Common myeloid progenitor, CD34-positive (primary cell): ENCODE data around the gene TLX2.
"Not testable (repeated sequence)": the region's sequence is repeated elsewhere in the genome, so short reads cannot be mapped to it uniquely, and the experiment has no call there.

ENCODE experiments used
- CTCF ChIA-PET: fragments of 350-600 bp; sonication (Branson Sonifier 250); formaldehyde crosslinking; loops from one replicate; lab custom pipeline; 2021; ENCODE audit warnings: antibody characterized with exemption; lab: Charles Lee
- POLR2A ChIA-PET: fragments of 350-600 bp; sonication (Branson Sonifier 250); formaldehyde crosslinking; loops from one replicate; lab custom pipeline; 2021; ENCODE audit warnings: antibody characterized with exemption; lab: Charles Lee
- DNase-seq, 3 donors: peaks; one replicate each; pipeline versions ENCODE4 v3.0.0 to v3.0.0-alpha.2; 2013
- H3K27ac ChIP-seq, 2 experiments: 1 replicate in 1 of 2; 2 replicates in 1 of 2; pipeline ENCODE4 v1.7.0; 2013; ENCODE audit warnings: inconsistent platforms in 2 of 2, low read length in 2 of 2, mild to moderate bottlenecking in 2 of 2, low read depth in 1 of 2, moderate library complexity in 1 of 2; ENCODE audit not compliant: severe bottlenecking in 2 of 2, insufficient read depth in 1 of 2, poor library complexity in 1 of 2
- H3K27me3 ChIP-seq, 5 experiments: replicated peaks in 2 of 5; 1 replicate in 3 of 5; 2 replicates in 2 of 5; pipeline versions ENCODE4 v1.6.1 to v1.7.0; 2013; ENCODE audit warnings: low read length in 4 of 5, mild to moderate bottlenecking in 2 of 5, moderate library complexity in 2 of 5, inconsistent platforms in 1 of 5; ENCODE audit not compliant: insufficient read depth in 5 of 5, control insufficient read depth in 4 of 5
- H3K36me3 ChIP-seq, 4 experiments: 1 replicate in 2 of 4; 2 replicates in 2 of 4; pipeline versions ENCODE4 v1.6.1 to v1.7.0; 2013; ENCODE audit warnings: low read length in 3 of 4, control low read depth in 1 of 4, mild to moderate bottlenecking in 1 of 4; ENCODE audit not compliant: control insufficient read depth in 4 of 4, insufficient read depth in 4 of 4
- H3K4me1 ChIP-seq, 4 experiments: 1 replicate in 3 of 4; 2 replicates in 1 of 4; pipeline versions ENCODE4 v1.6.1 to v1.7.1; 2013; ENCODE audit warnings: low read length in 3 of 4, mild to moderate bottlenecking in 3 of 4, control low read depth in 1 of 4, inconsistent platforms in 1 of 4, moderate library complexity in 1 of 4; ENCODE audit not compliant: control insufficient read depth in 4 of 4, insufficient read depth in 4 of 4; ENCODE audit errors: control extremely low read depth in 1 of 4
- H3K4me3 ChIP-seq, 7 experiments: 1 replicate in 4 of 7; 2 replicates in 3 of 7; pipeline versions ENCODE4 v1.5.1 to v1.7.0; 2013; ENCODE audit warnings: mild to moderate bottlenecking in 7 of 7, low read length in 6 of 7, moderate library complexity in 6 of 7, inconsistent platforms in 2 of 7, low read depth in 2 of 7, control low read depth in 1 of 7; ENCODE audit not compliant: insufficient read depth in 4 of 7, control insufficient read depth in 1 of 7; ENCODE audit errors: extremely low read depth in 1 of 7
- H3K9me3 ChIP-seq, 5 experiments: 1 replicate in 4 of 5; 2 replicates in 1 of 5; pipeline versions ENCODE4 v1.6.1 to v1.7.1; 2013; ENCODE audit warnings: low read length in 4 of 5, mild to moderate bottlenecking in 2 of 5, inconsistent platforms in 1 of 5, low read depth in 1 of 5, moderate library complexity in 1 of 5; ENCODE audit not compliant: control insufficient read depth in 4 of 5, insufficient read depth in 2 of 5; ENCODE audit errors: control extremely low read depth in 1 of 5
- WGBS: methylation state at CpG from one replicate; pipeline ENCODE4 v1.1.5; 2013; ENCODE audit not compliant: insufficient coverage; 5-methylcytosine and 5-hydroxymethylcytosine counted together

The TLX2 gene

GRCh38 chr2:74556831-74557370 lies 42.7 kb downstream of the TLX2 start:
- WGBS: 100% methylated on average over 3 of the region's 6 CpGs

GRCh38 chr2:74558284-74559230 lies 44.3 kb downstream of the TLX2 start:
- Histone ChIP-seq H3K27me3 (no peaks in the 10 kb centered on the region), H3K9me3 (no peaks in the 10 kb centered on the region), H3K36me3 (peaks cover 0 to 28% (median 11%) of the 10 kb centered on the region in 4 experiments), H3K27ac (no peak overlapping the region), H3K4me3 (no peak overlapping the region), H3K4me1 (peaks cover 0 to 74% (median 33%) of the 10 kb centered on the region in 4 experiments)
- POLR2A ChIA-PET: interaction anchor here (1.3 kb wide), 1 partner anchor 8 kb away, joined by 3 read pairs; no protein-coding TSS in a partner anchor
- no peak for DNase-seq
- 98% methylated on average over 5 of the region's 7 CpGs for WGBS
- CTCF ChIA-PET: interaction anchor here (0.5 to 6.1 kb wide), 8 partner anchors 10 to 95 kb away, joined by 3 to 35 read pairs (median 5); no protein-coding TSS in a partner anchor

More at GRCh38 chr2:74556831-74557370, 42.7 kb downstream of the TLX2 start:
- DNase-seq: no peak
- H3K4me3 ChIP-seq: no peak overlapping the region
- H3K36me3 ChIP-seq: peaks cover 0 to 28% (median 11%) of the 10 kb centered on the region in 4 experiments
- POLR2A ChIA-PET: interaction anchor here (1.3 kb wide), 1 partner anchor 10 kb away, joined by 3 read pairs; no protein-coding TSS in a partner anchor
- no peaks in the 10 kb centered on the region for H3K9me3 ChIP-seq
- H3K4me1 ChIP-seq: peaks cover 0 to 81% (median 38%) of the 10 kb centered on the region in 4 experiments
- H3K27me3 ChIP-seq: no peaks in the 10 kb centered on the region
- H3K27ac ChIP-seq: no peak overlapping the region
- CTCF ChIA-PET: interaction anchor here (1.1 to 6.1 kb wide), 5 partner anchors 11 to 31 kb away, joined by 3 to 35 read pairs (median 23); no protein-coding TSS in a partner anchor

GRCh38 chr2:74559912-74560311 lies 45.7 kb downstream of the TLX2 start:
- H3K9me3 ChIP-seq: no peaks in the 10 kb centered on the region
- H3K4me3 ChIP-seq: no peak overlapping the region
- no peak for DNase-seq
- H3K4me1 ChIP-seq: peaks cover 0 to 69% (median 29%) of the 10 kb centered on the region in 4 experiments
- peaks cover 0 to 28% (median 11%) of the 10 kb centered on the region in 4 experiments for H3K36me3 ChIP-seq
- ChIA-PET CTCF (interaction anchor here (0.7 to 6.1 kb wide), 5 partner anchors 8 to 28 kb away, joined by 3 to 35 read pairs (median 23); no protein-coding TSS in a partner anchor), POLR2A (no interaction called here)
- 93% methylated on average over 3 of the region's 5 CpGs for WGBS
- no peaks in the 10 kb centered on the region for H3K27me3 ChIP-seq
- H3K27ac ChIP-seq: no peak overlapping the region

GRCh38 chr2:74560591-74560990 lies 46.3 kb downstream of the TLX2 start:
- Histone ChIP-seq H3K27ac (no peak overlapping the region), H3K4me1 (peaks cover 0 to 66% (median 23%) of the 10 kb centered on the region in 4 experiments), H3K4me3 (no peak overlapping the region), H3K9me3 (no peaks in the 10 kb centered on the region), H3K27me3 (no peaks in the 10 kb centered on the region), H3K36me3 (peaks cover 0 to 27% (median 11%) of the 10 kb centered on the region in 4 experiments)
- 69% methylated on average over 3 of the region's 6 CpGs for WGBS
- ChIA-PET CTCF (interaction anchor here (0.8 to 6.1 kb wide), 2 partner anchors 15 to 29 kb away, joined by 3 to 35 read pairs; no protein-coding TSS in a partner anchor), POLR2A (no interaction called here)
- no peak for DNase-seq

- CTCF ChIA-PET: interaction anchor here (1.0 to 6.1 kb wide), 2 partner anchors 15 kb away, joined by 4 to 35 read pairs; no protein-coding TSS in a partner anchor
- H3K4me1 ChIP-seq: peaks cover 0 to 64% (median 19%) of the 10 kb centered on the region in 4 experiments
- POLR2A ChIA-PET: not testable (repeated sequence)
Measured at GRCh38 chr2:74561022-74561421, 46.8 kb downstream of the TLX2 start.

GRCh38 chr2:74562126-74562775 lies 48.0 kb downstream of the TLX2 start:
- peaks cover 0 to 10% (median under 1%) of the 10 kb centered on the region in 4 experiments for H3K36me3 ChIP-seq
- peaks cover 0 to 60% (median 15%) of the 10 kb centered on the region in 4 experiments for H3K4me1 ChIP-seq
- ChIA-PET POLR2A (no interaction called here), CTCF (interaction anchor here (1.0 kb wide), 1 partner anchor 14 kb away, joined by 4 read pairs; no protein-coding TSS in a partner anchor)
- H3K27ac ChIP-seq: no peak overlapping the region
- no peak overlapping the region for H3K4me3 ChIP-seq
- DNase-seq: peak in 1 of 3 donors; percentile 27
- WGBS: 94% methylated on average over 5 of the region's 7 CpGs
- no peaks in the 10 kb centered on the region for H3K9me3 ChIP-seq
- no peaks in the 10 kb centered on the region for H3K27me3 ChIP-seq

More at GRCh38 chr2:74561022-74561421, 46.8 kb downstream of the TLX2 start:
- WGBS: 100% methylated on average over 1 of the region's 1 CpG
- not testable (repeated sequence) for H3K4me3 ChIP-seq, H3K27me3 ChIP-seq, H3K9me3 ChIP-seq, DNase-seq, H3K27ac ChIP-seq
- peaks cover 0 to 23% (median 11%) of the 10 kb centered on the region in 4 experiments for H3K36me3 ChIP-seq
